A673 (cell line): ENCODE measurements around the gene AP4S1. TPM values are rescaled to one million over a fixed set of nuclear protein-coding genes. Genes with fewer than 3 reads are reported as not detected.

Experiments
- BruUV-seq: library from RNA; stranded (reverse); fragments of 400-500 nt; replicated peaks from 2 replicates; lab custom pipeline; 2021; lab: Mats Ljungman, UMichigan
- CTCF ChIA-PET: fragments of 300-600 bp; sonication (Branson Sonifier 250); formaldehyde crosslinking; loops from one replicate; lab custom pipeline; 2022; ENCODE audit warnings: antibody characterized with exemption; lab: Charles Lee
- POLR2A ChIA-PET: fragments of 300-600 bp; sonication (Branson Sonifier 250); formaldehyde crosslinking; loops from one replicate; lab custom pipeline; 2022; ENCODE audit warnings: antibody characterized with exemption; ENCODE audit not compliant: low non-redundant PET; lab: Charles Lee
- DNase-seq: peaks from one replicate; pipeline ENCODE4 v3.0.0-alpha.2; 2015; ENCODE audit warnings: low spot score
- H3K27ac ChIP-seq: fragments of 200-600 bp; sonication (generic); 2 replicates; pipeline ENCODE4 v1.5.1; 2016; ENCODE audit warnings: mixed run types, low read depth, mild to moderate bottlenecking, mixed read lengths, antibody characterized with exemption, low read length; ENCODE audit not compliant: poor library complexity, severe bottlenecking
- H3K27me3 ChIP-seq: fragments of 200-600 bp; sonication (generic); replicated peaks from 2 replicates; pipeline ENCODE4 v1.6.1; 2017; ENCODE audit warnings: mixed run types, low read depth, mild to moderate bottlenecking, mixed read lengths, antibody characterized with exemption, low read length; ENCODE audit not compliant: insufficient read depth, poor library complexity
- H3K36me3 ChIP-seq: fragments of 200-600 bp; sonication (generic); 2 replicates; pipeline ENCODE4 v1.6.1; 2016; ENCODE audit warnings: mixed run types, mild to moderate bottlenecking, mixed read lengths, antibody characterized with exemption, low read length; ENCODE audit not compliant: insufficient read depth, poor library complexity, severe bottlenecking
- H3K4me1 ChIP-seq: fragments of 200-600 bp; sonication (generic); 2 replicates; pipeline ENCODE4 v1.6.1; 2017; ENCODE audit warnings: mixed run types, mild to moderate bottlenecking, mixed read lengths, antibody characterized with exemption, low read length; ENCODE audit not compliant: insufficient read depth, poor library complexity, severe bottlenecking
- H3K4me3 ChIP-seq: fragments of 200-600 bp; sonication (generic); 2 replicates; pipeline ENCODE4 v1.5.1; 2016; ENCODE audit warnings: low read depth, mixed run types, mild to moderate bottlenecking, mixed read lengths, low read length; ENCODE audit not compliant: poor library complexity, severe bottlenecking
- H3K9me3 ChIP-seq: fragments of 200-600 bp; sonication (generic); 2 replicates; pipeline ENCODE4 v1.6.1; 2016; ENCODE audit warnings: mixed run types, low read depth, mild to moderate bottlenecking, mixed read lengths, antibody characterized with exemption, low read length; ENCODE audit not compliant: poor library complexity, severe bottlenecking
- EZH2 ChIP-seq: fragments of 200-600 bp; sonication (generic); IDR thresholded peaks from 2 replicates; pipeline ENCODE4 v1.6.1; 2017; ENCODE audit warnings: borderline replicate concordance, low read depth, mild to moderate bottlenecking, mixed read lengths, antibody characterized with exemption, low read length; ENCODE audit not compliant: poor library complexity, severe bottlenecking
- intact Hi-C: fragments of 100-400 bp; cut with micrococcal nuclease; formaldehyde crosslinking; loops from one replicate; pipeline ENCODE4 v1.10.0; 2022; ENCODE audit not compliant: unreplicated experiment
- total RNA-seq: library from RNA; stranded (reverse); gene quantifications from 2 replicates; pipeline ENCODE4 v1.2.3, GENCODE V29; 2021
- TF ChIP-seq, protein P1 (sequence below): fragments of 300-800, 200-600 bp; sonication (generic); conservative IDR thresholded peaks from 2 replicates; pipeline ENCODE4 v1.5.1; 2017; ENCODE audit warnings: low read depth, mild to moderate bottlenecking, antibody characterized with exemption, low read length, moderate library complexity, mixed read lengths

Gene AP4S1
- total RNA-seq, 1 experiment from 2014 or later = 8.6 TPM

GRCh38 chr14:31045501-31046080 lies 20.1 kb downstream of the AP4S1 start:
- Histone ChIP-seq H3K4me3 (no peak overlapping the region), H3K27me3 (no peaks in the 10 kb centered on the region), H3K36me3 (no peaks in the 10 kb centered on the region), H3K4me1 (no peaks in the 10 kb centered on the region), H3K27ac (no peak overlapping the region), H3K9me3 (no peaks in the 10 kb centered on the region)
- ChIA-PET CTCF (no interaction called here), POLR2A (no interaction called here)
- intact Hi-C loops = no loop called here
- no peak for DNase-seq
- TF ChIP-seq, protein P1, sequence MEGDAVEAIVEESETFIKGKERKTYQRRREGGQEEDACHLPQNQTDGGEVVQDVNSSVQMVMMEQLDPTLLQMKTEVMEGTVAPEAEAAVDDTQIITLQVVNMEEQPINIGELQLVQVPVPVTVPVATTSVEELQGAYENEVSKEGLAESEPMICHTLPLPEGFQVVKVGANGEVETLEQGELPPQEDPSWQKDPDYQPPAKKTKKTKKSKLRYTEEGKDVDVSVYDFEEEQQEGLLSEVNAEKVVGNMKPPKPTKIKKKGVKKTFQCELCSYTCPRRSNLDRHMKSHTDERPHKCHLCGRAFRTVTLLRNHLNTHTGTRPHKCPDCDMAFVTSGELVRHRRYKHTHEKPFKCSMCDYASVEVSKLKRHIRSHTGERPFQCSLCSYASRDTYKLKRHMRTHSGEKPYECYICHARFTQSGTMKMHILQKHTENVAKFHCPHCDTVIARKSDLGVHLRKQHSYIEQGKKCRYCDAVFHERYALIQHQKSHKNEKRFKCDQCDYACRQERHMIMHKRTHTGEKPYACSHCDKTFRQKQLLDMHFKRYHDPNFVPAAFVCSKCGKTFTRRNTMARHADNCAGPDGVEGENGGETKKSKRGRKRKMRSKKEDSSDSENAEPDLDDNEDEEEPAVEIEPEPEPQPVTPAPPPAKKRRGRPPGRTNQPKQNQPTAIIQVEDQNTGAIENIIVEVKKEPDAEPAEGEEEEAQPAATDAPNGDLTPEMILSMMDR = no peak
- TF ChIP-seq EZH2 = no peak
- no TSS peak for BruUV-seq

DNA sequence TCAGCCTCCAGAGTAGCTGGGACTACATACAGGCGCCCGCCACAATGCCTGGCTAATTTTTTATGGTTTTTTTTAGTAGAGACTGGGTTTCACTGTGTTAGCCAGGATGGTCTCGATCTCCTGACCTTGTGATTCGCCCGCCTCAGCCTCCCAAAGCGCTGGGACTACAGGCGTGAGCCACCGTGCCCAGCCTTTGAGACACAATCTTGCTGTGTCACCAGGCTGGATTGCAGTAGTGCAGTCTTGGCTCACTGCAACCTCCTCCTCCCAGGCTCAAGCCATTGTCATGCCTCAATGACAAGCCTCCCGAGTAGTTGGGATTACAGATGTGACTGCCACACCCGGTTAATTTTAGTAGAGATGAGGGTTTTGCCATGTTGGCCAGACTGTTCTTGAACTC lies 22.1 kb downstream of the AP4S1 start:
- H3K36me3 ChIP-seq = no peaks in the 10 kb centered on the region
- no TSS peak for BruUV-seq
- H3K4me3 ChIP-seq = no peak overlapping the region
- H3K4me1 ChIP-seq = no peaks in the 10 kb centered on the region
- intact Hi-C loops = no loop called here
- no peak overlapping the region for H3K27ac ChIP-seq
- ChIA-PET CTCF (no interaction called here), POLR2A (no interaction called here)
- no peak for DNase-seq
- TF ChIP-seq, protein P1 = no peak
- no peak for TF ChIP-seq EZH2
- no peaks in the 10 kb centered on the region for H3K9me3 ChIP-seq
- H3K27me3 ChIP-seq = no peaks in the 10 kb centered on the region

DNA sequence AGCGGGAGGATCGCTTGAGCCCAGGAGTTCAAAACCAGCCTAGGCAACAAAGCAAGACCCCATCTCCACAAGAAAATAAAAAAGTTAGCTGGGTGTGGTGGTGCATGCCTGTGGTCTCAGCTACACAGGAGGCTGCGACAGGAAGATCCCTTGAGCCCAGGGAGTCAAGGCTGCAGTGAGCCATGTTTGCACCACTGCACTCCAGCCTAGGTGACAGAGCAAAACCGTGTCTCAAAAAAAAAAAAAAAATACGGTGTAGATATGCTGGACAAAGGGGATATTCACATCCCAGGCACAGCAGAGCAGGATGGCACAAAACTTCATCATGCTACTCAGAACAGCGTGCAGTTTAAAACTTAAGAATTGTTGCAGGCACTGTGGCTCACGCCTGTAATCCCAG lies 25.6 kb downstream of the AP4S1 start:
- DNase-seq = no peak
- H3K4me1 ChIP-seq = no peaks in the 10 kb centered on the region
- no peaks in the 10 kb centered on the region for H3K27me3 ChIP-seq
- ChIA-PET CTCF (no interaction called here), POLR2A (no interaction called here)
- no peak overlapping the region for H3K4me3 ChIP-seq
- intact Hi-C loops = no loop called here
- no peak overlapping the region for H3K27ac ChIP-seq
- no peaks in the 10 kb centered on the region for H3K9me3 ChIP-seq
- BruUV-seq = no TSS peak
- H3K36me3 ChIP-seq = no peaks in the 10 kb centered on the region
- no peak for TF ChIP-seq EZH2
- TF ChIP-seq, protein P1 = no peak
